Endothelial cell of umbilical vein (primary cell): ENCODE results near the gene PGD. TPM values are rescaled to one million over a fixed set of nuclear protein-coding genes. Genes with fewer than 3 reads are reported as not detected.
A peak's percentile ranks its signal among the peaks of the same experiment; 100 is the strongest.

Source experiments
- BruUV-seq: library from RNA; stranded (reverse); fragments of 400-500 nt; replicated peaks from 2 replicates; lab custom pipeline; 2021; lab: Mats Ljungman, UMichigan
- CTCF ChIA-PET: fragments of 300-600, 350-600 bp; sonication (Branson Sonifier 250); formaldehyde crosslinking; loops from one replicate; lab custom pipeline; 2021; ENCODE audit warnings: antibody characterized with exemption, inconsistent platforms; lab: Charles Lee
- POLR2A ChIA-PET: fragments of 300-600, 350-600 bp; sonication (Branson Sonifier 250); formaldehyde crosslinking; loops from one replicate; lab custom pipeline; 2021; ENCODE audit warnings: antibody characterized with exemption, inconsistent platforms; lab: Charles Lee
- DNase-seq: peaks from one replicate; pipeline ENCODE4 v3.0.0-alpha.2; 2011; ENCODE audit warnings: low read depth, low spot score
- FAIRE-seq: peaks from 2 replicates; lab custom pipeline; 2011; peaks lifted over from hg19 to GRCh38; lab: Jason Lieb, UNC
- H2AFZ ChIP-seq: 2 replicates; pipeline ENCODE4 v1.6.0; 2012; ENCODE audit warnings: low read depth, low read length, control low read depth, inconsistent platforms
- H3K27ac ChIP-seq: 2 replicates; pipeline ENCODE4 v1.5.1; 2011; ENCODE audit warnings: low read depth, mild to moderate bottlenecking, control low read depth, low read length, moderate library complexity; ENCODE audit not compliant: insufficient read depth
- H3K27me3 ChIP-seq, 2 experiments: 2 replicates each; pipeline versions ENCODE4 v1.6.0 to v1.6.1; 2011; ENCODE audit warnings: low read length in 2 of 2, mixed read lengths in 1 of 2; ENCODE audit not compliant: control insufficient read depth in 2 of 2, insufficient read depth in 2 of 2
- H3K36me3 ChIP-seq, 2 experiments: 2 replicates in 1 of 2; 3 replicates in 1 of 2; pipeline ENCODE4 v1.5.1; 2011; ENCODE audit warnings: low read length in 2 of 2, mild to moderate bottlenecking in 1 of 2, moderate library complexity in 1 of 2; ENCODE audit not compliant: control insufficient read depth in 2 of 2, insufficient read depth in 2 of 2; ENCODE audit errors: extremely low read depth in 1 of 2
- H3K4me1 ChIP-seq: 3 replicates; pipeline ENCODE4 v1.5.1; 2011; ENCODE audit warnings: mild to moderate bottlenecking, low read length; ENCODE audit not compliant: control insufficient read depth, insufficient read depth; ENCODE audit errors: extremely low read depth
- H3K4me2 ChIP-seq: 2 replicates; pipeline ENCODE4 v1.6.1; 2011; ENCODE audit warnings: low read length, control low read depth, mixed read lengths; ENCODE audit not compliant: insufficient read depth
- H3K4me3 ChIP-seq, 3 experiments: fragments of 200-600 bp in 1 of 3; sonication (generic), shearing (Covaris generic) in 1 of 3; replicated peaks in 1 of 3; 2 replicates each; pipeline ENCODE4 v1.5.1; 2011 to 2016; ENCODE audit warnings: control low read depth in 3 of 3, low read length in 3 of 3, mild to moderate bottlenecking in 2 of 3, inconsistent platforms in 1 of 3, low read depth in 1 of 3, moderate library complexity in 1 of 3; ENCODE audit not compliant: insufficient read depth in 1 of 3
- H3K79me2 ChIP-seq: 2 replicates; pipeline ENCODE4 v1.6.0; 2012; ENCODE audit warnings: low read length, inconsistent platforms; ENCODE audit not compliant: control insufficient read depth, insufficient read depth
- H3K9ac ChIP-seq: replicated peaks from 2 replicates; pipeline ENCODE3; 2011; ENCODE audit warnings: low read length, control low read depth; ENCODE audit not compliant: insufficient read depth; ENCODE audit errors: extremely low read depth
- H3K9me1 ChIP-seq: replicated peaks from 3 replicates; pipeline ENCODE4 v1.6.0; 2011; ENCODE audit warnings: mild to moderate bottlenecking, low read length; ENCODE audit not compliant: control insufficient read depth, insufficient read depth; ENCODE audit errors: extremely low read depth
- H3K9me3 ChIP-seq: replicated peaks from 2 replicates; pipeline ENCODE4 v1.5.1; 2012; ENCODE audit warnings: low read length, inconsistent platforms; ENCODE audit not compliant: control insufficient read depth, insufficient read depth
- H4K20me1 ChIP-seq: replicated peaks from 2 replicates; pipeline ENCODE3; 2011; ENCODE audit warnings: mild to moderate bottlenecking, low read length; ENCODE audit not compliant: control insufficient read depth, insufficient read depth; ENCODE audit errors: extremely low read depth
- EZH2 ChIP-seq: IDR thresholded peaks from 2 replicates; pipeline ENCODE4 v1.6.1; 2012; ENCODE audit warnings: borderline replicate concordance, low read depth, mild to moderate bottlenecking, moderate library complexity, low read length, inconsistent platforms; ENCODE audit not compliant: severe bottlenecking
- FOS ChIP-seq: IDR thresholded peaks from 2 replicates; pipeline ENCODE4 v1.6.1; 2011; ENCODE audit warnings: mild to moderate bottlenecking, low read length, moderate library complexity, borderline replicate concordance; ENCODE audit not compliant: insufficient read depth
- GATA2 ChIP-seq: IDR thresholded peaks from 2 replicates; pipeline ENCODE4 v1.7.0; 2011; ENCODE audit warnings: low read depth, mild to moderate bottlenecking, moderate library complexity, mixed read lengths, low read length; ENCODE audit not compliant: insufficient read length, insufficient read depth
- JUN ChIP-seq: IDR thresholded peaks from 2 replicates; pipeline ENCODE4 v1.6.1; 2011; ENCODE audit warnings: borderline replicate concordance, low read depth; ENCODE audit not compliant: insufficient read length, insufficient read depth
- MYC ChIP-seq: IDR thresholded peaks from one replicate; pipeline ENCODE4 v1.6.1; 2011; ENCODE audit warnings: mild to moderate bottlenecking, low read depth, low read length
- POLR2A ChIP-seq: IDR thresholded peaks from 2 replicates; pipeline ENCODE4 v1.6.1; 2012; ENCODE audit warnings: low read depth, mild to moderate bottlenecking, control low read depth, low read length
- POLR2AphosphoS5 ChIP-seq: IDR thresholded peaks from 2 replicates; pipeline ENCODE4 v1.6.1; 2012; ENCODE audit warnings: low read depth, mild to moderate bottlenecking, control low read depth, low read length, moderate library complexity; ENCODE audit not compliant: insufficient read depth
- dilution Hi-C: fragments of 300-500 bp; cut with MboI; formaldehyde crosslinking; loops from one replicate; pipeline ENCODE4 v1.15.0; 2019; ENCODE audit warnings: low sequenced_read_pairs; ENCODE audit not compliant: extremely low pct_ligation_motif_present
- intact Hi-C: fragments of 100-400 bp; cut with micrococcal nuclease; formaldehyde crosslinking; loops from one replicate; pipeline ENCODE4 v1.10.0; 2022
- polyA plus RNA-seq, 4 experiments: library from polyadenylated mRNA; depleted of rRNA in 3 of 4; stranded (reverse) in 3 of 4; unstranded in 1 of 4; fragments of >200 nt; gene quantifications; 2 replicates each; pipeline versions ENCODE4 v1.2.1 to v1.2.3, GENCODE V29; 2011 to 2012; ENCODE audit warnings: missing spikeins in 1 of 4
- total RNA-seq: library from RNA; stranded (reverse); gene quantifications from 2 replicates; pipeline ENCODE4 v1.2.3, GENCODE V29; 2021
- TF ChIP-seq, protein P1 (sequence below): IDR thresholded peaks from 2 replicates; pipeline ENCODE4 v1.6.1; 2011; ENCODE audit not compliant: insufficient read depth, insufficient read length
- TF ChIP-seq, protein P2 (sequence below), 2 donors: IDR thresholded peaks; 1 replicate in 1 of 2; 2 replicates in 1 of 2; pipeline ENCODE4 v1.5.1; 2011; ENCODE audit warnings: low read length in 2 of 2, mild to moderate bottlenecking in 2 of 2, moderate library complexity in 2 of 2, control low read depth in 1 of 2, inconsistent platforms in 1 of 2, low read depth in 1 of 2; ENCODE audit not compliant: insufficient read depth in 1 of 2; ENCODE audit errors: extremely low read depth in 1 of 2

PGD gene
- total and polyA plus RNA-seq, 2 donors (not counting 3 experiments of a cell fraction or from before 2014, with no cell fraction given): 196 to 303 TPM

DNA sequence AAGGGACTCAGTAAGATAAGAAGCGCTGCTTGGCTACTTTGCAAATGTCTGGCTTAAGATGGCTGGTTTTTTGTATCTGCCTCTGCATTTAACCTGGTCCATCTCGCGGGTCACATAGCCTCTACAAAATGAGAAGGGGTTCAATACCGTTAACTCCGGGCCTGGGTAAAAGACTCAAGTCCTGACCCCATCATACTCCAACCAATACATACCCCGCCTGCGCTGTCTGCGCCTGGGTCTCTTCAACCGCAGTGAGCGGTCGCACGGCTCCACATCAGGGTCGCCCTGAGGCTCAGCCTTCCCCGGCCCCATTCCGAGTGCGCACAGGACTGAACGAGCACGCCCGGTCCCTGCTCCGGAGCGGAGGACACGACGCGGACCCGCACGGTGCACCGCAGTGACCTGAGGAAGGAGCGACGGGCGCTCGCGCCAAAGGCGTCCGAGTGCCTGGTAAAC is 558 bp upstream of the PGD start:
- FAIRE-seq: no peak
- no peak for DNase-seq
- ChIA-PET POLR2A (interaction anchor here (1.0 to 2.4 kb wide), 4 partner anchors 11 to 32 kb away, joined by 3 to 32 read pairs (median 8); no protein-coding TSS in a partner anchor), CTCF (interaction anchor here (0.7 to 2.9 kb wide), 6 partner anchors 11 to 31 kb away, joined by 3 to 32 read pairs (median 5); partner anchors contain the start of gene CENPS)
- H3K27me3 ChIP-seq: no peaks in the 10 kb centered on the region
- H3K9me3 ChIP-seq: no peaks in the 10 kb centered on the region
- TSS peak; percentile 15 for BruUV-seq
- peak overlapping the region; percentile 81 for H3K4me2 ChIP-seq
- H2AFZ ChIP-seq: peak overlapping the region; percentile 69
- dilution Hi-C loops: no loop called here
- H3K4me1 ChIP-seq: peaks cover 28% of the 10 kb centered on the region
- H3K36me3 ChIP-seq: peaks cover 0 to 3% of the 10 kb centered on the region in 2 experiments
- no peaks in the 10 kb centered on the region for H3K9me1 ChIP-seq
- intact Hi-C loops: loop anchor here (1.0 to 2.0 kb wide), 4 partner anchors 10 to 30 kb away; no protein-coding TSS in a partner anchor
- peaks cover 33% of the 10 kb centered on the region for H3K79me2 ChIP-seq
- H3K9ac ChIP-seq: peak overlapping the region; percentile 4
- peak overlapping the region; percentile 17 to 67 (median 46) for H3K4me3 ChIP-seq
- H3K27ac ChIP-seq: no peak overlapping the region
- H4K20me1 ChIP-seq: no peaks in the 10 kb centered on the region
- no peak for TF ChIP-seq POLR2AphosphoS5
- TF ChIP-seq, protein P1, sequence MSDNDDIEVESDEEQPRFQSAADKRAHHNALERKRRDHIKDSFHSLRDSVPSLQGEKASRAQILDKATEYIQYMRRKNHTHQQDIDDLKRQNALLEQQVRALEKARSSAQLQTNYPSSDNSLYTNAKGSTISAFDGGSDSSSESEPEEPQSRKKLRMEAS: no peak
- TF ChIP-seq JUN: no peak
- TF ChIP-seq MYC: no peak
- no peak for TF ChIP-seq POLR2A
- TF ChIP-seq, protein P2, sequence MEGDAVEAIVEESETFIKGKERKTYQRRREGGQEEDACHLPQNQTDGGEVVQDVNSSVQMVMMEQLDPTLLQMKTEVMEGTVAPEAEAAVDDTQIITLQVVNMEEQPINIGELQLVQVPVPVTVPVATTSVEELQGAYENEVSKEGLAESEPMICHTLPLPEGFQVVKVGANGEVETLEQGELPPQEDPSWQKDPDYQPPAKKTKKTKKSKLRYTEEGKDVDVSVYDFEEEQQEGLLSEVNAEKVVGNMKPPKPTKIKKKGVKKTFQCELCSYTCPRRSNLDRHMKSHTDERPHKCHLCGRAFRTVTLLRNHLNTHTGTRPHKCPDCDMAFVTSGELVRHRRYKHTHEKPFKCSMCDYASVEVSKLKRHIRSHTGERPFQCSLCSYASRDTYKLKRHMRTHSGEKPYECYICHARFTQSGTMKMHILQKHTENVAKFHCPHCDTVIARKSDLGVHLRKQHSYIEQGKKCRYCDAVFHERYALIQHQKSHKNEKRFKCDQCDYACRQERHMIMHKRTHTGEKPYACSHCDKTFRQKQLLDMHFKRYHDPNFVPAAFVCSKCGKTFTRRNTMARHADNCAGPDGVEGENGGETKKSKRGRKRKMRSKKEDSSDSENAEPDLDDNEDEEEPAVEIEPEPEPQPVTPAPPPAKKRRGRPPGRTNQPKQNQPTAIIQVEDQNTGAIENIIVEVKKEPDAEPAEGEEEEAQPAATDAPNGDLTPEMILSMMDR (IDR thresholded peaks at IDR 0.05; ENCODE audit: extremely low read depth in 1 of 2, insufficient read depth in 1 of 2, low read depth in 1 of 2, low read length in 2 of 2): no peak
- no peak for TF ChIP-seq GATA2
- no peak for TF ChIP-seq EZH2
- no peak for TF ChIP-seq FOS
